Skin of body (tissue), 2 donors: ENCODE results near the gene FBXW10B. TPM values are rescaled to one million over a fixed set of nuclear protein-coding genes. Genes with fewer than 3 reads are reported as not detected.
"Not testable (repeated sequence)": the region's sequence is repeated elsewhere in the genome, so short reads cannot be mapped to it uniquely, and the experiment has no call there.

Experiments used
- DNase-seq: peaks from one replicate; lab custom pipeline; 2025; lab: John Stamatoyannopoulos, UW
- total RNA-seq: library from RNA; depleted of rRNA; stranded (reverse); fragments of >200 nt; gene quantifications from one replicate; pipeline ENCODE4 v1.2.3, GENCODE V29; 2014

The FBXW10B gene
- total RNA-seq, 1 donor from 2014 or later: 3.6 TPM

GRCh38 chr17:15642505-15643251 is 23.2 kb upstream of the FBXW10B start:
- not testable (repeated sequence) for DNase-seq

- not testable (repeated sequence) for DNase-seq
Measured at GRCh38 chr17:15642014-15642413, 22.5 kb upstream of the FBXW10B start.

GRCh38 chr17:15630930-15631453 is 11.5 kb upstream of the FBXW10B start:
- not testable (repeated sequence) for DNase-seq

- DNase-seq: not testable (repeated sequence)
Measured at GRCh38 chr17:15629991-15630390, 10.5 kb upstream of the FBXW10B start.

GRCh38 chr17:15623661-15624209 is 4.2 kb upstream of the FBXW10B start:
- DNase-seq: peak; percentile 56

- DNase-seq: not testable (repeated sequence)
Measured at GRCh38 chr17:15623255-15623654, 3.8 kb upstream of the FBXW10B start.

- not testable (repeated sequence) for DNase-seq
Measured at GRCh38 chr17:15622124-15622523, 2.6 kb upstream of the FBXW10B start.

GRCh38 chr17:15616828-15617227 is 2.7 kb downstream of the FBXW10B start:
- DNase-seq: not testable (repeated sequence)

GRCh38 chr17:15615850-15616249 is 3.7 kb downstream of the FBXW10B start:
- not testable (repeated sequence) for DNase-seq

- peak; percentile 31 for DNase-seq
Measured at GRCh38 chr17:15613111-15613510, 6.4 kb downstream of the FBXW10B start.

- not testable (repeated sequence) for DNase-seq
Measured at GRCh38 chr17:15592960-15593359, 26.5 kb downstream of the FBXW10B start.

- DNase-seq: not testable (repeated sequence)
Measured at GRCh38 chr17:15591986-15592385, 27.5 kb downstream of the FBXW10B start.

GRCh38 chr17:15590844-15591243 is 28.7 kb downstream of the FBXW10B start:
- not testable (repeated sequence) for DNase-seq

- not testable (repeated sequence) for DNase-seq
Measured at GRCh38 chr17:15589544-15590536, 29.7 kb downstream of the FBXW10B start.

- not testable (repeated sequence) for DNase-seq
Measured at GRCh38 chr17:15588017-15588416, 31.5 kb downstream of the FBXW10B start.

GRCh38 chr17:15583313-15583712 is 36.2 kb downstream of the FBXW10B start:
- DNase-seq: not testable (repeated sequence)

- not testable (repeated sequence) for DNase-seq
Measured at GRCh38 chr17:15581462-15581861, 38.0 kb downstream of the FBXW10B start.

- DNase-seq: not testable (repeated sequence)
Measured at GRCh38 chr17:15576848-15577247, 42.7 kb downstream of the FBXW10B start.

- not testable (repeated sequence) for DNase-seq
Measured at GRCh38 chr17:15574660-15575059, 44.8 kb downstream of the FBXW10B start.

GRCh38 chr17:15573870-15574269 is 45.6 kb downstream of the FBXW10B start:
- not testable (repeated sequence) for DNase-seq
